GM13977 (cell line): ENCODE data around the gene SCGN.

Experiments used
- DNase-seq: peaks from one replicate; pipeline ENCODE4 v3.0.0; 2012; ENCODE audit warnings: low spot score
- CTCF ChIP-seq: IDR thresholded peaks from 2 replicates; pipeline ENCODE4 v1.5.1; 2012; ENCODE audit warnings: mild to moderate bottlenecking, control low read depth; ENCODE audit not compliant: insufficient read depth; ENCODE audit errors: extremely low read depth, missing control alignments
- in situ Hi-C: fragments of 300-500 bp; cut with MboI; formaldehyde crosslinking; loops from one replicate; pipeline ENCODE4 v1.12.0; 2022; ENCODE audit warnings: low sequenced_read_pairs, low pct_unique_long_range_greater_than_20kb, mixed read lengths, inconsistent platforms; ENCODE audit not compliant: unreplicated experiment

SCGN gene

DNA sequence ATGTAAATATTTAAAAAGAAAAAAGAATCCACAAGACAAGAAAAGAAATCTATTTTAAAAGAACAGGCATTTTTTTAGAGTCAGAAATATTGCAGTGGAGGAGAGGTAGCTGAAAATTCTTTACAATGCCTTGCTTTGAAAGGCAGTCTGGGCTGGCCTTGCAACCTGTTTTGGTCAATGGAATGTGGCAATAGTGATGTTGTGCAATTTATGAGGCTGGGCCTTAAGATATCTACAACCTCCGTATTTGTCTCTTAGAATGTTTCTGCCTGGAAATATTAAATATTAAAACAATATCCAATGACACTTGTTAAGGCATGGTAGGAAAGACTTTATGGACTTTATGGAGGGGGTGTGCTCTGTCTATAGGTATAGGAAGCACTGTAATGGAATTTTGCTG is 14.8 kb upstream of the SCGN start:
- no peak for DNase-seq
- no peak for TF ChIP-seq CTCF
- in situ Hi-C loops, result no loop called here

GRCh38 chr6:25637960-25638434 is 14.0 kb upstream of the SCGN start:
- no peak for DNase-seq
- in situ Hi-C loops, result no loop called here
- no peak for TF ChIP-seq CTCF

DNA sequence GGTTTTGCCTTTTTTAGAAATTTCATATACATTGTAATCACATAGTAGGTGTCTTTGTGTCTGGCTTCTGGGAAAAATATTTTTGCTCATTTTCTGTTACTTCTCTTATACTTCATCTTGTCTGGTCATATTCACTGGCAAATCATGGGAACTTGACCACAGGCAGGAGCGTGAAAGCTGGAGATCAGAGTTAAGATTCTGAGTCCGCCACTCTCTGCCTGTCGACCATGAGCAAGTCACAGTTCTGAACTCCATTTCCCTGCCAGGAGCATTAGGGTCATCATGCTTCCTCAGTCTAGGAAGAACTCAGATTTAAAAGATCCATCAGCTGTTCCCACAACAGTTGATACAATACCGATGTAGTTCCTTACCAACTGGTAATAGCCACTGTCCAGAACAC is 12.4 kb upstream of the SCGN start:
- in situ Hi-C loops, result no loop called here
- no peak for DNase-seq
- no peak for TF ChIP-seq CTCF

DNA sequence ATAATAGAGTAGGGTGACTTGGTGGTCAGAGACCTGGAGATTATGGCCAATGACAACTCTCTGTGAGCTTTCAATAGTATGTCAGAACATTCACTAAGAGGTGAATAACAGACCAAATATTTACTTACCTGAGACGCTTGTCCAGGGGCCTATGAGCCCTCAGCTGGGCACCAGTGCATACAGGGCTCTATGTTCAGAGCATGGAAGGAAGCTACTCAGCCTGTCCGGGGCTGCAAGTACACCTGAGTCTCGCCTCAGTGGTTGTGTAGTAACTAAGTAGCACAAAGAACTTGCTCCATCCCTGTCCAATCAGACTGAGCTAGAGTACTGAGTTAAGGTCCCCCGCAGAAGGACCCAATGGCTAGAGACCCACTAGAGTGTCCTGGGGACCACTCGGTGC is 11.6 kb upstream of the SCGN start:
- in situ Hi-C loops, result no loop called here
- DNase-seq, result no peak
- TF ChIP-seq CTCF, result no peak

GRCh38 chr6:25640891-25641290 is 11.1 kb upstream of the SCGN start:
- DNase-seq, result no peak
- in situ Hi-C loops, result no loop called here
- TF ChIP-seq CTCF, result no peak

DNA sequence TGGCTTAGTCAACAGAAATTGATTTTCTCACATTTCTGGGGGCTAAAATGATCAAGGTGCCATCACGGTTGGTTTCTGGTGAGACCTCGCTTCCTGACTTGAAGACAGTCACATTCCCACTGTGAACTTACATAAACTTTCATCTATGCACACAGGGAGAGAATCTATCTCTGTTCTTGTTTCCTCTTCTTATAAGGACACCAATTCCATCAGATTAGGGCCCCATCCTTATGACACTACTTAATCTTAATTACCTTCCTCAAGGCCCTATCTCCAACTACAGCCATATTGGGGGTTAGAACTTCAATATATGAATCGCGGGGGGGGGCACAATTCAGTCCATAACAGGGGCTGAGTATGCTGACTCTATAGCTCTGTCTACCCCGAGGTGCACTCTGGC is 10.6 kb upstream of the SCGN start:
- no peak for TF ChIP-seq CTCF
- in situ Hi-C loops, result no loop called here

More for the DNA sequence above, 10.6 kb upstream of the SCGN start:
- DNase-seq, result no peak
